OCI-LY3 (cell line): ENCODE results near the gene BSPRY.
"Not testable (repeated sequence)": the region's sequence is repeated elsewhere in the genome, so short reads cannot be mapped to it uniquely, and the experiment has no call there.

Experiments used
- H2AFZ ChIP-seq: fragments of 200-600, 300-600 bp; shearing (Covaris generic); 2 replicates; pipeline ENCODE4 v1.6.0; 2014; ENCODE audit warnings: antibody characterized with exemption, low read depth, low read length
- H3K27ac ChIP-seq: fragments of 200-600, 300-600 bp; sonication (generic); 2 replicates; pipeline ENCODE4 v1.5.1; 2014; ENCODE audit warnings: mild to moderate bottlenecking, low read length, moderate library complexity, mixed read lengths
- H3K27me3 ChIP-seq: fragments of 200-600, 300-600 bp; sonication (generic); 2 replicates; pipeline ENCODE4 v1.6.1; 2014; ENCODE audit warnings: low read depth, low read length, mixed read lengths
- H3K36me3 ChIP-seq: fragments of 200-600, 300-600 bp; sonication (generic); replicated peaks from 2 replicates; pipeline ENCODE3; 2014; ENCODE audit warnings: low read depth, low read length, mixed read lengths
- H3K4me1 ChIP-seq: fragments of 300-600, 200-600 bp; sonication (generic); 2 replicates; pipeline ENCODE4 v1.6.1; 2014; ENCODE audit warnings: low read length, mixed read lengths
- H3K4me2 ChIP-seq: fragments of 200-600, 300-600 bp; sonication (generic); 2 replicates; pipeline ENCODE4 v1.6.1; 2014; ENCODE audit warnings: low read length, mixed read lengths
- H3K4me3 ChIP-seq: fragments of 300-600, 200-600 bp; sonication (generic); 2 replicates; pipeline ENCODE4 v1.5.1; 2014; ENCODE audit warnings: antibody characterized with exemption, mild to moderate bottlenecking, low read length, moderate library complexity
- H3K79me2 ChIP-seq: fragments of 300-600, 200-600 bp; shearing (Covaris generic); 2 replicates; pipeline ENCODE4 v1.6.1; 2014; ENCODE audit warnings: mild to moderate bottlenecking, low read length, mixed read lengths
- H3K9ac ChIP-seq: fragments of 300-600, 200-600 bp; shearing (Covaris generic); 2 replicates; pipeline ENCODE4 v1.6.0; 2014; ENCODE audit warnings: mild to moderate bottlenecking, low read length, moderate library complexity
- H3K9me3 ChIP-seq: fragments of 200-600, 300-600 bp; shearing (Covaris generic); 2 replicates; pipeline ENCODE4 v1.6.1; 2014; ENCODE audit warnings: low read length, mixed read lengths; ENCODE audit not compliant: insufficient read depth
- H4K20me1 ChIP-seq: fragments of 200-600, 300-600 bp; sonication (generic); 2 replicates; pipeline ENCODE4 v1.6.1; 2016; ENCODE audit warnings: low read length, mixed read lengths; ENCODE audit not compliant: insufficient read depth
- EZH2phosphoT487 ChIP-seq: fragments of 200-600 bp; shearing (Covaris generic); IDR thresholded peaks from 2 replicates; pipeline ENCODE4 v1.6.1; 2018; ENCODE audit warnings: antibody characterized with exemption, mixed run types, low read depth
- TF ChIP-seq, protein P1 (sequence below): fragments of 200-600, 300-600 bp; sonication (generic); IDR thresholded peaks from 2 replicates; pipeline ENCODE4 v1.5.1; 2014; ENCODE audit warnings: antibody characterized with exemption, low read length, low read depth

Gene BSPRY

DNA sequence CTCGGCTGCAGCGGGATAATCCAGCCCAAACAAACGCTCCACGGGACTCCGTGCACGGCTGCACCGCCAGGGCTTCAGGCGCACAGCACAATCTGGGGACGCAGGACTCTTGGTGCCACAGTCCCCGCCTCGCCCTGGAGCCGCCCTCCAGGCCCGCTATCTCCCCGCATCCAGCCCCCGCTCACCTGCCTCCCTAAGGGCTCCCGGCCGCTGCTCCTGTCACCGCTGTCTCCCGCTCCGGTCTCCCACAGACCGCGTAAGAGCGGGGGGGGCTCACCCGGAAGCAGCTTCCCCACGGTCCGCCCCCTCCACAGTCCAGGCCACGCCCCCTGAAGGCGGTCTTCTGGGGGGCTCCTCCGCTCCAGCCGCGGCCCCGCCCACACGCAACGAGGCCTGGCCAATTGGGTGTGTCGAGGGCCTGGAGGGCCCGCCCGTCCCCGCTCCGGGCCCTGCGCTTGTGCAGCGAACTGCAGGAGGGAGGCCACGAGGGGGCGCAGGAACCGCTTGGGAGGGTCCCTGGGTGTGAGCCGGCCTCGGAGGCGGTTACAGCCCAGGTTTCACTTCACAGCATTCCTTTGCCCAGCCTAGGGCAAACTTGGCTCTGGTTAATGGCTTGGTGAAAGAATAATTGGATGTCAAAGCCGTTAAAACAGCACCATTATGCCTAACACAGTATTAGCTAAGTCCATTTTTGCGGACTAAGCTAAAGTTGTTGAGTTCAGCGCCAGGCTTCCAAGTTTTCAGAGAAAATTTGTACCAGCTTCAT lies 51.9 kb downstream of the BSPRY start, which contains the start of gene ALAD:
Gene ALAD (minus strand): TSS at position 258 of the 766 bp plus-strand sequence. CDS start 7,725 bp downstream, outside the sequence.
- H4K20me1 ChIP-seq, result no peaks in the 10 kb centered on the region
- H3K4me2 ChIP-seq, result peak within 1 kb of the TSS; percentile 93
- no peak for TF ChIP-seq EZH2phosphoT487
- TF ChIP-seq, protein P1, sequence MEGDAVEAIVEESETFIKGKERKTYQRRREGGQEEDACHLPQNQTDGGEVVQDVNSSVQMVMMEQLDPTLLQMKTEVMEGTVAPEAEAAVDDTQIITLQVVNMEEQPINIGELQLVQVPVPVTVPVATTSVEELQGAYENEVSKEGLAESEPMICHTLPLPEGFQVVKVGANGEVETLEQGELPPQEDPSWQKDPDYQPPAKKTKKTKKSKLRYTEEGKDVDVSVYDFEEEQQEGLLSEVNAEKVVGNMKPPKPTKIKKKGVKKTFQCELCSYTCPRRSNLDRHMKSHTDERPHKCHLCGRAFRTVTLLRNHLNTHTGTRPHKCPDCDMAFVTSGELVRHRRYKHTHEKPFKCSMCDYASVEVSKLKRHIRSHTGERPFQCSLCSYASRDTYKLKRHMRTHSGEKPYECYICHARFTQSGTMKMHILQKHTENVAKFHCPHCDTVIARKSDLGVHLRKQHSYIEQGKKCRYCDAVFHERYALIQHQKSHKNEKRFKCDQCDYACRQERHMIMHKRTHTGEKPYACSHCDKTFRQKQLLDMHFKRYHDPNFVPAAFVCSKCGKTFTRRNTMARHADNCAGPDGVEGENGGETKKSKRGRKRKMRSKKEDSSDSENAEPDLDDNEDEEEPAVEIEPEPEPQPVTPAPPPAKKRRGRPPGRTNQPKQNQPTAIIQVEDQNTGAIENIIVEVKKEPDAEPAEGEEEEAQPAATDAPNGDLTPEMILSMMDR, result peak; percentile 84
- no peaks in the 10 kb centered on the region for H3K36me3 ChIP-seq
- H3K4me1 ChIP-seq, result peaks cover 9% of the 10 kb centered on the region
- H3K9me3 ChIP-seq, result no peaks in the 10 kb centered on the region
- peak within 1 kb of the TSS; percentile 98 for H3K4me3 ChIP-seq
- peak within 1 kb of the TSS; percentile 73 for H3K9ac ChIP-seq
- 0 out of 2 replicates have a peak within 1 kb of the TSS, but pooled peaks have one; percentile 12 for H3K27ac ChIP-seq
- peak within 1 kb of the TSS; percentile 99 for H2AFZ ChIP-seq
- H3K27me3 ChIP-seq, result no peaks in the 10 kb centered on the region
- no peaks in the 10 kb centered on the region for H3K79me2 ChIP-seq

DNA sequence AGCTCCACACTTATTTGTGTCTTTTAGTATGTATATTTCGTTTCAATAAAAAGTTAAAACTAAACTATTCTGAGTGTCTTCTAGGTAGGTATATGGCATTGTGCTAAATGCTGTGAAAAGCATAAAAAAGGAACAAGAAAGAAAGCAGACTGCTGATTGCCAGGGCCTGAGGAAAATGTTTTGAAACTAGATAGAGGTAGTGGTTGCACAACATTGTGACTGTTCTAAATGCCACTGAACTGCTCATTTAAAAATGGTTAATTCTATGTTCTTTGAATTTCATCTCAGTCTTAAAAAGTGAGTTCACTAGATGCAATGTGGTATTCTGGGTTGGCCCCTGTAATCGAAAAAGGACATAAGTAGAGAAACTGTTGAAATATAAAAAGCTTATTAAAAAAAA lies 54.3 kb downstream of the BSPRY start:
- Histone ChIP-seq H3K36me3 (peaks cover 8% of the 10 kb centered on the region), H4K20me1 (no peaks in the 10 kb centered on the region), H3K79me2 (peaks cover 12% of the 10 kb centered on the region), H3K9me3 (no peaks in the 10 kb centered on the region), H3K27ac (no peak overlapping the region), H3K4me1 (peaks cover 9% of the 10 kb centered on the region), H3K4me2 (no peak overlapping the region), H3K4me3 (no peak overlapping the region), H3K9ac (no peak overlapping the region), H3K27me3 (no peaks in the 10 kb centered on the region), H2AFZ (no peak overlapping the region)
- TF ChIP-seq EZH2phosphoT487, result no peak
- TF ChIP-seq, protein P1, result no peak

DNA sequence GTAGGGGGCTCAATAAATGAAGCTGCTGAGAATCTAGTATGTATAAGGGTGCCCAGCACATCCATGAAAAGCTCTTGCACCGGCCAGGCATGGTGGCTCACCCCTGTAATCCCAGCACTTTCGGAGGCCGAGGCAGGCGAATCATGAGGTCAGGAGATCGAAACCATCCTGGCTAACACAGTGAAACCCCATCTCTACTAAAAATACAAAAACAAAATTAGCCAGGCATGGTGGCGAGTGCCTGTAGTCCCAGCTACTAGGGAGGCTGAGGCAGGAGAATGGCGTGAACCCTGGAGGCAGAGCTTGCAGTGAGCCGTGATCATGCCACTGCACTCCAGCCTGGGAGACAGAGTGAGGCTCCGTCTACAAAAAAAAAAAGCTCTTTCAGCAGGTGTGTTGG lies 57.0 kb downstream of the BSPRY start:
- H3K79me2 ChIP-seq, result peaks cover 27% of the 10 kb centered on the region
- not testable (repeated sequence) for H3K27me3 ChIP-seq, H3K27ac ChIP-seq, H4K20me1 ChIP-seq, H3K9me3 ChIP-seq, H3K4me1 ChIP-seq, H3K4me2 ChIP-seq, H2AFZ ChIP-seq, H3K9ac ChIP-seq, H3K4me3 ChIP-seq, H3K36me3 ChIP-seq

DNA sequence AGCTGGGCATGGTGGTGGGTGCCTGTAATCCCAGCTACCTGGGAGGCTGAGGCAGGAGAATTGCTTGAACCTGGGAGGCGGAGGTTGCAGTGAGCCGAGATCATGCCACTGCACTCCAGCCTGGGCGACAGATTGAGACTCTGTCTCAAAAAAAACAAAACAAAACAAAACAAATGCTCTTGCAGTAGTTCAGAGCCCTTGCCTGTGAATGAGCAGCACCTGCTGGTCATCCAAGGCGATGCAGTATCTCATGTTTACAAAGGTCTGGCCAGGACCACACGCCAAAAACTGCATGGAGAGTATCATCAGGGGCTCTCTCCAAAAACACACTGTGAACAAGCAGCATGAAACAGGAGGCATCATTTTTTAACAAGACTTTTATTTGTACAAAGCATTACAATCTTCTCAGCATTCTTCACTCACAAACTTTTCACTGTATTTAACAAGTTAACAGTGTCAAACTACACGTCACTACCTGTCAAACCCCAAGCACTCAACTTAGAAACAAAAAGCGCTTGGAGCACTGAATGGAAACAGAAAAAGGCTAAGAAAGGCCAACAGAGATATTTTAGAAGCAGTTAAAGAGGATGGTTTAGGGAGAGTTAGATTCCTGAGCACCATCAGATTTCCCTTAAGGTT lies 57.7 kb downstream of the BSPRY start:
- H3K4me3 ChIP-seq, H3K9me3 ChIP-seq, H4K20me1 ChIP-seq, H2AFZ ChIP-seq, H3K4me1 ChIP-seq, H3K36me3 ChIP-seq, H3K9ac ChIP-seq, H3K27ac ChIP-seq, H3K27me3 ChIP-seq, H3K4me2 ChIP-seq: not testable (repeated sequence)
- peaks cover 27% of the 10 kb centered on the region for H3K79me2 ChIP-seq
- TF ChIP-seq, protein P1, result peak; percentile 63
